ENCODE data around the gene MRPS31. TPM values are rescaled to one million over a fixed set of nuclear protein-coding genes. Genes with fewer than 3 reads are reported as not detected.

The MRPS31 gene
- total RNA-seq, result 10 to 100 TPM; 15.8 to 29.7 (median 23.3) TPM

DNA sequence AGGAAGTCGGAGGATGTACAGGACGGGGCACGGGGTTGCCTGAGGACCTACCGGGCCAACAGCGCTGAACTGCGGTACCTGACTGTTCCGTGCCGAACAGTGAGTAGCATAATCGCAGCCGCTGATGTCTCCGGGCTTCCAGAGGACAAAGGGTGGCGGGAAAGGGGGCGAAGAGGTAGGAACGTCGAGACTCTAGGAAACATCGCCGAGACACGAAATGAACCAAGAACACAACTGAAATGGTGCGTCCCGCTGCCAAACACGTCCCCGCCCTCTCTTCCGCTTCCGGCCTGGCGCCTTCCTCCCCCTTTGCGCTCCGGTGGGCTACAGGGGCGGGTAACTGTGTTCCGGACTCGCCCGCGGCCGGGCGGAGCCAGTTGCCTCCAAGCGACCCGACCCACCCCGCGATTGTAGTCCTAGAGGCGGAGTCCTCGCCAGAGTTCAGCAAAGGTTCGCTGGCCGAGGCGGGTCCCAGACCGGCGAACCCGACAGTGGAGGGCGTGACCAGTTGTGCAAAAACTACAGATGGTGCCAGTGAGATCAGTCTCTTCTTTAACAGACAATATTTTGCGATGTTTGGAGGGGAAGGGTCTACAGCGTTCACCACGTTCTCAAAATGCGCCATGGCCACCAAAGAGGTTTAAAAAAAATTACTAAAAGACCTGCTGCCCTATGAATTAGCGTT is at the start of gene MRPS31:
MRPS31 (minus strand) TSS at position 257 of the 685 bp plus-strand sequence; CDS start at position 203, 54 bp downstream.
- no peaks in the 10 kb centered on the region for H3K9me3 ChIP-seq
- peak within 1 kb of the TSS; percentile 79 to 84 (median 81) for H3K4me3 ChIP-seq
- intact Hi-C loops (cut with DNase I; ENCODE audit: low total_unique reads), result no loop called here
- H3K27ac ChIP-seq, result peak within 1 kb of the TSS; percentile 90 to 91
- no peaks in the 10 kb centered on the region for H3K36me3 ChIP-seq
- DNase-seq (ENCODE audit: low spot score in 2 of 2), result peak; percentile 88 to 95
- TF ChIP-seq POLR2AphosphoS5 (IDR thresholded peaks at IDR 0.05), result peak; percentile 87 to 98 (median 94)
- TF ChIP-seq POLR2A (IDR thresholded peaks at IDR 0.05), result peak; percentile 32
- TF ChIP-seq, protein P1, sequence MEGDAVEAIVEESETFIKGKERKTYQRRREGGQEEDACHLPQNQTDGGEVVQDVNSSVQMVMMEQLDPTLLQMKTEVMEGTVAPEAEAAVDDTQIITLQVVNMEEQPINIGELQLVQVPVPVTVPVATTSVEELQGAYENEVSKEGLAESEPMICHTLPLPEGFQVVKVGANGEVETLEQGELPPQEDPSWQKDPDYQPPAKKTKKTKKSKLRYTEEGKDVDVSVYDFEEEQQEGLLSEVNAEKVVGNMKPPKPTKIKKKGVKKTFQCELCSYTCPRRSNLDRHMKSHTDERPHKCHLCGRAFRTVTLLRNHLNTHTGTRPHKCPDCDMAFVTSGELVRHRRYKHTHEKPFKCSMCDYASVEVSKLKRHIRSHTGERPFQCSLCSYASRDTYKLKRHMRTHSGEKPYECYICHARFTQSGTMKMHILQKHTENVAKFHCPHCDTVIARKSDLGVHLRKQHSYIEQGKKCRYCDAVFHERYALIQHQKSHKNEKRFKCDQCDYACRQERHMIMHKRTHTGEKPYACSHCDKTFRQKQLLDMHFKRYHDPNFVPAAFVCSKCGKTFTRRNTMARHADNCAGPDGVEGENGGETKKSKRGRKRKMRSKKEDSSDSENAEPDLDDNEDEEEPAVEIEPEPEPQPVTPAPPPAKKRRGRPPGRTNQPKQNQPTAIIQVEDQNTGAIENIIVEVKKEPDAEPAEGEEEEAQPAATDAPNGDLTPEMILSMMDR (IDR thresholded peaks at IDR 0.05), result peak in 1 of 3 donors; percentile 11
- no peaks in the 10 kb centered on the region for H3K4me1 ChIP-seq
- H3K27me3 ChIP-seq, result no peaks in the 10 kb centered on the region

DNA sequence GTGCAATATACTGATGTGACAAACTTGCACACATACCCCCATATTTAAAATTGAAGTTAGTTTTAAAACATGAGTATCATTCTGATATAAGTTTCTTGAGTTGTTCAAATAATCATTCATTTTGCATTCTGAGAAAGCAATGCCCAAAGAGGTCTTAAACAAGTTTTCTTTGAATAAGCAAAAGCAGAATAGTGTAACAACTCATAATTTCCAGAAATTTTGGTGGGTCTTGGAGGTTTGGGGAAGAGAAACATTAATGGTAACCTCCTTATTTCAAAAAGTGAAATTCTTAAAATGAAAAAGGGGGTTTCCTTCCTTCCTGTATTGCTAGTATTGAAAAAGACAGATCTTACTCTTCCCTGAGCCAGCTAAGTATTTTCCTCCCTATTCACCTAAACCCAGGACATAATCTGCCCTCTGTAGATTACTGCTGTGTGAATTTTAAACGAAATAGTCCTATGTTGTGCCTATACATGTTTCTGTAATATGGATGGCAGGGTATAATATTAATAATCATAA is 48.9 kb upstream of the MRPS31 start:
- H3K9me3 ChIP-seq, result no peaks in the 10 kb centered on the region
- H3K27ac ChIP-seq, result no peak overlapping the region
- H3K4me3 ChIP-seq, result no peak overlapping the region
- no peak for TF ChIP-seq POLR2A (IDR thresholded peaks at IDR 0.05)
- no peak for TF ChIP-seq POLR2AphosphoS5 (IDR thresholded peaks at IDR 0.05)
- TF ChIP-seq, protein P1 (IDR thresholded peaks at IDR 0.05), result no peak
- no peaks in the 10 kb centered on the region for H3K27me3 ChIP-seq
- no peaks in the 10 kb centered on the region for H3K4me1 ChIP-seq
- intact Hi-C loops (cut with DNase I; ENCODE audit: low total_unique reads), result no loop called here
- H3K36me3 ChIP-seq, result no peaks in the 10 kb centered on the region
- DNase-seq (ENCODE audit: low spot score in 2 of 2), result no peak

DNA sequence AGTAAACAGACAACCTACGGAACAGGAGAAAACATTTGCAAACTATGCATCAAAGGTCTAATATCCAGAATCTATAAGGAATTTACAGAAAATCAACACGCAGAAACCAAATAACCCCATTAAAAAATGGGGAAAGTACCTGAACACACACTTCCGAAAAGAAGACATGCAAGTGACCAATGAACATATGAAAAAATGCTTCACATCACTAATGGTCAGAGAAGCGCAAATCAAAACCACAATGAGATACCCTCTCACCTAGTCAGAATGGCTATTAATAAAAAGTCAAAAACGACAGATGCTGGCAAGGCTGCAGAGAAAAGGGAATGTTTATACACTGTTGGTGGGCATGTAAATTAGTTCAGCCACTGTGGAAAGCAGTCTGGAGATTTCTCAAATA is 47.9 kb upstream of the MRPS31 start:
- Histone ChIP-seq H3K27me3 (no peaks in the 10 kb centered on the region), H3K4me1 (no peaks in the 10 kb centered on the region), H3K27ac (no peak overlapping the region), H3K4me3 (no peak overlapping the region), H3K36me3 (no peaks in the 10 kb centered on the region), H3K9me3 (no peaks in the 10 kb centered on the region)
- intact Hi-C loops (cut with DNase I; ENCODE audit: low total_unique reads), result no loop called here
- TF ChIP-seq POLR2AphosphoS5 (IDR thresholded peaks at IDR 0.05) (no peak), POLR2A (IDR thresholded peaks at IDR 0.05) (no peak)
- TF ChIP-seq, protein P1 (IDR thresholded peaks at IDR 0.05), result no peak
- DNase-seq (ENCODE audit: low spot score in 2 of 2), result no peak

DNA sequence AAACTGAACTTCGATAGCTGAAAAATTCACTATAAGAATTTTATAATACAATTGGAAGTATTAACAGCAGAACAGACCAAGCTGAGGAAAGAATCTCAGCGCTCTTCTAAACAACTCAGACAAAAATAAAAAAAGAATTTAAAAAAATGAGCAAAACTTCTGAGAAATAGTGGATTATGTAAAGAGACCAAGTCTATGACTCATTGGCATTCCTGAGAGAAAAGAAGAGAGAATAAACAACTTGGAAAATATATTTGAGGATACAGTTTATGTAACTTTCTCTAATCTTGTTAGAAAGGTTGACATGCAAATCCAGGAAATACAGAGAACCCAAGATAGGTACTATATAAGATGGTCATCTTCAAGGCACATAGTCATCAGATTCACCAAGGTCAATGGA is 43.8 kb upstream of the MRPS31 start:
- intact Hi-C loops (cut with DNase I; ENCODE audit: low total_unique reads), result no loop called here
- Histone ChIP-seq H3K36me3 (no peaks in the 10 kb centered on the region), H3K4me1 (no peaks in the 10 kb centered on the region), H3K9me3 (no peaks in the 10 kb centered on the region), H3K27me3 (no peaks in the 10 kb centered on the region), H3K4me3 (no peak overlapping the region), H3K27ac (no peak overlapping the region)
- TF ChIP-seq, protein P1 (IDR thresholded peaks at IDR 0.05), result no peak
- TF ChIP-seq POLR2AphosphoS5 (IDR thresholded peaks at IDR 0.05) (no peak), POLR2A (IDR thresholded peaks at IDR 0.05) (no peak)
- no peak for DNase-seq (ENCODE audit: low spot score in 2 of 2)

DNA sequence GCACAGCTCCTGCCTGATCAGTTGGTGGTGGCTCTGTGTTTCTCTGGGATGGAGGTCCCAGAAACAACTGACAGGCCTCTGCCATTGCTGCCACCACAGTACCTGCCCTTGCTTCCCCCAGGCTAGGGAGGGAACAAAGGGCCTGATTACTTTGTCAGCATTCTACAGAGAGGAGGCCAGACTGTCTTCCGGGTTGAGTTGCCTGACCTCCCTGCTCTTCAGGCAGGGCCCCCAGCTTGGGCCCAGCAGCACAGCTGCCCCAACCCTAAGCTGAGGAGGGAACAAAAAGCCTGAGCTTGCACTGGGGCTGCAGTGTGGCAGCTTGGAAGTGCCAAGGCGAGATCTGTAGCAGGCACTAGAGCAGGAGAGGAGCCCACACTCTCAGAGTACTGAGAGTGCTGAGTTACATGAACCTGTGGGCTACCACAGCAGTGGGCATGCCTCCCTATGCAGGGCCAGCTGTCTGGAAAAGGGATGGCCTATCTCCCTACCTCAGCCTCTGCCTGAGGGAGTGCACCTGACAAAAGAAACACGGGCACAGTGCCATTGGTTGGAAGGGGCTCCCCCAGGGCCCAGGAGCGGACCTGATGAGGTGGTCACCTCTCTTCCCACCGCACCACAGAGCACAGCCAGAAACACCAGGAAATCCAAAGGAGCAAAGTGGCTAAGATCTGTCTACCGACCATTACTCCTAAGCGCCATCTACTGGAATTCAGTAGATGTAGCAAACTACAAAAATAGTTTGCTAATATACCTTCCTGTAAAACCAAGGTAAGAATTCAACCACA is 42.9 kb upstream of the MRPS31 start:
- Histone ChIP-seq H3K9me3 (no peaks in the 10 kb centered on the region), H3K27me3 (no peaks in the 10 kb centered on the region), H3K4me3 (no peak overlapping the region), H3K27ac (no peak overlapping the region), H3K36me3 (no peaks in the 10 kb centered on the region), H3K4me1 (no peaks in the 10 kb centered on the region)
- DNase-seq (ENCODE audit: low spot score in 2 of 2), result no peak
- TF ChIP-seq, protein P1 (IDR thresholded peaks at IDR 0.05), result peak in 2 of 3 donors; percentile 28 to 32
- TF ChIP-seq POLR2A (IDR thresholded peaks at IDR 0.05), result no peak
- no peak for TF ChIP-seq POLR2AphosphoS5 (IDR thresholded peaks at IDR 0.05)
- intact Hi-C loops (cut with DNase I; ENCODE audit: low total_unique reads), result no loop called here
